GM18868 (cell line): Measurements from ENCODE around the gene PPT2.
"Not testable (repeated sequence)": the region's sequence is repeated elsewhere in the genome, so short reads cannot be mapped to it uniquely, and the experiment has no call there.

Source experiments
- ATAC-seq: cut with Tn5 transposase; IDR thresholded peaks from one replicate; pipeline ENCODE4 v1.9.1; 2021; ENCODE audit warnings: mild to moderate bottlenecking, moderate library complexity; ENCODE audit not compliant: unreplicated experiment

PPT2 gene

GRCh38 chr6:32188381-32189068 is 34.6 kb downstream of the PPT2 start:
- no peak for ATAC-seq

GRCh38 chr6:32189069-32189741 is 35.3 kb downstream of the PPT2 start:
- no peak for ATAC-seq

GRCh38 chr6:32189742-32190053 is 35.8 kb downstream of the PPT2 start:
- no peak for ATAC-seq

GRCh38 chr6:32190054-32190851 is 36.3 kb downstream of the PPT2 start, which contains the start of gene PBX2:
Gene PBX2 (minus strand): TSS chr6:32190202. CDS start chr6:32189915, 287 bp downstream.
- peak; percentile 70 for ATAC-seq

GRCh38 chr6:32190911-32191677 is 37.2 kb downstream of the PPT2 start:
- no peak for ATAC-seq

- ATAC-seq, result no peak
These were observed 38.0 kb downstream of the PPT2 start for GRCh38 chr6:32191696-32192607.

- no peak for ATAC-seq
These were observed 38.7 kb downstream of the PPT2 start, which contains the start of gene GPSM3 for GRCh38 chr6:32192608-32193039. Gene GPSM3 (minus strand): TSS chr6:32192643. CDS start chr6:32192513, 130 bp downstream.

GRCh38 chr6:32193096-32193495 is 39.2 kb downstream of the PPT2 start:
- not testable (repeated sequence) for ATAC-seq

GRCh38 chr6:32194388-32194787 is 40.4 kb downstream of the PPT2 start:
- ATAC-seq, result no peak

- ATAC-seq, result no peak
These were observed 41.1 kb downstream of the PPT2 start for GRCh38 chr6:32194825-32195651.

GRCh38 chr6:32195652-32195901 is 41.6 kb downstream of the PPT2 start:
- ATAC-seq, result peak; percentile 63

- peak; percentile 77 for ATAC-seq
These were observed 42.2 kb downstream of the PPT2 start for GRCh38 chr6:32195902-32196681.

GRCh38 chr6:32196682-32197616 is 43.0 kb downstream of the PPT2 start:
- ATAC-seq, result no peak

- ATAC-seq, result no peak
These were observed 44.4 kb downstream of the PPT2 start for GRCh38 chr6:32198345-32198696.

GRCh38 chr6:32198866-32199265 is 44.9 kb downstream of the PPT2 start:
- ATAC-seq, result no peak

- ATAC-seq, result no peak
These were observed 47.0 kb downstream of the PPT2 start for GRCh38 chr6:32200711-32201475.

- ATAC-seq, result no peak
These were observed 48.2 kb downstream of the PPT2 start for GRCh38 chr6:32202186-32202585.
